Neutrophil (primary cell): ENCODE results near the gene RNPEPL1.

ENCODE experiments used
- H3K27ac ChIP-seq: fragments of 200-600 bp; sonication (generic); 2 replicates; pipeline ENCODE4 v1.5.1; 2016; ENCODE audit warnings: mild to moderate bottlenecking, moderate library complexity
- H3K27me3 ChIP-seq: fragments of 200-600 bp; sonication (generic); 2 replicates; pipeline ENCODE4 v1.6.0; 2016; ENCODE audit warnings: mild to moderate bottlenecking
- H3K36me3 ChIP-seq: fragments of 200-600 bp; sonication (generic); 2 replicates; pipeline ENCODE4 v1.5.1; 2017
- H3K4me1 ChIP-seq, 2 experiments: fragments of 200-600 bp in 1 of 2; sonication (generic) in 1 of 2; 1 replicate in 1 of 2; 2 replicates in 1 of 2; pipeline versions ENCODE4 v1.5.1 to v1.6.1; 2013 to 2016; ENCODE audit warnings: low read depth in 1 of 2, low read length in 1 of 2, mild to moderate bottlenecking in 1 of 2, moderate library complexity in 1 of 2; ENCODE audit not compliant: control insufficient read depth in 1 of 2, insufficient read depth in 1 of 2
- H3K4me3 ChIP-seq, 2 experiments: fragments of 200-600 bp in 1 of 2; sonication (generic) in 1 of 2; 1 replicate in 1 of 2; 2 replicates in 1 of 2; pipeline ENCODE4 v1.5.1; 2013 to 2016; ENCODE audit warnings: low read depth in 1 of 2, low read length in 1 of 2, mild to moderate bottlenecking in 1 of 2, moderate library complexity in 1 of 2
- H3K9me3 ChIP-seq: fragments of 200-600 bp; sonication (generic); 2 replicates; pipeline ENCODE4 v1.5.1; 2016
- CTCF ChIP-seq: fragments of 200-600 bp; sonication (generic); IDR thresholded peaks from 2 replicates; pipeline ENCODE4 v1.5.1; 2016; ENCODE audit warnings: antibody characterized with exemption

Gene RNPEPL1

GRCh38 chr2:240572141-240573031, 4.1 kb downstream of the RNPEPL1 start:
- Histone ChIP-seq H3K4me3 (no peak overlapping the region), H3K36me3 (peaks cover 71% of the 10 kb centered on the region)

DNA sequence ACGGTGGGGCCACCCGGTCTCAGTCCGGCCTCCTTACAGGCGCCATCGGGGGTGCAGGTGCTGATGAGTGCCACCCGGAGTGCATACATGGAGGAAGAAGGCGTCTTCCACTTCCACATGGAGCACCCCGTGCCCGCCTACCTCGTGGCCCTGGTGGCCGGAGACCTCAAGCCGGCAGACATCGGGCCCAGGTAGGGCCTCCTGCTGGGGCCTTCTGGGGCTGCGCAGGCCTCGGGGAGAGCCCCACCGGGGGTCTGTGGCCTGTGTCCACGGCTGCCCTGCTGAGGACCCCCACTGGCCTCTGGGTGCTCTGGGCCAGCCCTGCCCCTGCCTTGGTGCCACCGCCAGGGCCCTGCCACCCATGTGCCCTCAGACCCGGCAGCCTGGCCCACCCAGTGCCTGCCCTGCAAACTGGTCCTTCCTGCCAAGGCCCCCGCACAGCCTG, 4.8 kb downstream of the RNPEPL1 start:
- Histone ChIP-seq H3K36me3 (peaks cover 78% of the 10 kb centered on the region), H3K4me1 (peaks cover 27 to 33% of the 10 kb centered on the region in 2 experiments), H3K27ac (no peak overlapping the region), H3K9me3 (no peaks in the 10 kb centered on the region), H3K27me3 (no peaks in the 10 kb centered on the region), H3K4me3 (no peak overlapping the region)
- TF ChIP-seq CTCF = no peak

More at GRCh38 chr2:240572141-240573031, 4.1 kb downstream of the RNPEPL1 start:
- no peaks in the 10 kb centered on the region for H3K27me3 ChIP-seq
- H3K27ac ChIP-seq = no peak overlapping the region
- peaks cover 31 to 37% of the 10 kb centered on the region in 2 experiments for H3K4me1 ChIP-seq
- H3K9me3 ChIP-seq = no peaks in the 10 kb centered on the region
- no peak for TF ChIP-seq CTCF

- TF ChIP-seq CTCF = no peak
- H3K36me3 ChIP-seq = peaks cover 85% of the 10 kb centered on the region
- no peak overlapping the region for H3K27ac ChIP-seq
- H3K27me3 ChIP-seq = no peaks in the 10 kb centered on the region
- H3K4me3 ChIP-seq = no peak overlapping the region
- H3K4me1 ChIP-seq = peaks cover 33 to 40% of the 10 kb centered on the region in 2 experiments
- H3K9me3 ChIP-seq = no peaks in the 10 kb centered on the region
Observed at GRCh38 chr2:240573516-240574385, 5.5 kb downstream of the RNPEPL1 start.

DNA sequence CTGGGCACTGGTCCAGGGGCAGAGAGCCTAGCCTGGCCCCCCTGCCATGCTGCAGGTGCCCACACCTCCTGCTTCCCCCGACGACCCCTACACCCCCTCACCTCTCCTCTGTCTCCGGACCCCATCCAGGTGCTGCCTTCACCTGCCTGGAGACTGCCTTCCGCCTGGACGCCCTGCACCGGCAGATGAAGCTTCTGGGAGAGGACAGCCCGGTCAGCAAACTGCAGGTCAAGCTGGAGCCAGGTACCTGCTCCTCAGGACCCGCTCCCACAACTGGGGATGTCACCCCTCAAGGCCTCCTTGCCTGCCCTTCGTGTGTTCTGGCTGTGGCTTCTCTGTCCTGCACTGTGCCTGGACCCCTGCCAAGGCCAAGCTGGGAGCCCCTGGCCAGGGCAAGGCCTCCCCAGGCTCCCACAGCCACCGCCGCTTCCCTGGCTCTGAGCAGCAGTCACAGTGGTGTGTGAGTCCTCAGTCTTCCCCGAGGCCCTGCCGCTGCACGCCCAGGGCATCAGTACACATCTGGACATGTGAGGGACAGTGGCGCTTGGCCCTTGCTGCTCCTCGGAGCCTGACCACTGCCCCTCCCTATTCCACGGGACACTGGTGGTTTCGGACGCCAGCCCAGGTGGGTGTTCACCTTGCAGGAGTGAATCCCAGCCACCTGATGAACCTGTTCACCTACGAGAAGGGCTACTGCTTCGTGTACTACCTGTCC, 6.3 kb downstream of the RNPEPL1 start:
- Histone ChIP-seq H3K27ac (no peak overlapping the region), H3K4me3 (no peak overlapping the region), H3K27me3 (no peaks in the 10 kb centered on the region), H3K4me1 (peaks cover 35 to 41% of the 10 kb centered on the region in 2 experiments), H3K36me3 (peaks cover 88% of the 10 kb centered on the region), H3K9me3 (no peaks in the 10 kb centered on the region)
- no peak for TF ChIP-seq CTCF
